NCI-H1417 (cell line): ENCODE data around the gene B4GALT2.

Source experiments
- DNase-seq, 3 experiments: peaks; one replicate each; lab custom pipeline; 2025; lab: John Stamatoyannopoulos, UW

B4GALT2 gene

DNA sequence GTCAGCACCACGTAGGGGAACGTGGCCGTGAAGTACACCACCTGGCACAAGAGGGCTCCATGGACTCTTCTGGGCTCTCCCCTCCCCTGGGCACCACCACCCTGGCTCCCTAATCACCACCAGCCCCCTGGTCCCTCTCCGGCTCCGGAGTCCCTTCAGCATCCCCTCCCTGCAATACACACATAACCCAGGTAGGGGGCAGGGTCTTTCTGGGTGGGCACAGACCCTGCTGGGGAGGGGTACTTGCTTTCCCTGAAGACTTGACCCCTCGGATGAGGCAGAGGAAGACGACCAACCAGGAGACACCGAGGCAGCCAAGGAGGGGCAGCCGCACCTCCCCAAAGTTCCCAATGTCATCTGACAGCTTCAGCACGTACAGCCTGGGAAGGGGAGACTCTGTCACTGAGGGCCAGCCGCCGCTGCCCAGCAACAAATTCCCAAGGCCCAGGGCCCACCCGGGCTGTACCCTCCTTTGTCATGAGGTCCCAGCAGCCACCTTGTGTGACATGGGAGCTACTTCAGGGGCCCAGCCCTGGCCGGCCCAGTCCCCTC, 23.7 kb downstream of the B4GALT2 start:
- DNase-seq = no peak

DNA sequence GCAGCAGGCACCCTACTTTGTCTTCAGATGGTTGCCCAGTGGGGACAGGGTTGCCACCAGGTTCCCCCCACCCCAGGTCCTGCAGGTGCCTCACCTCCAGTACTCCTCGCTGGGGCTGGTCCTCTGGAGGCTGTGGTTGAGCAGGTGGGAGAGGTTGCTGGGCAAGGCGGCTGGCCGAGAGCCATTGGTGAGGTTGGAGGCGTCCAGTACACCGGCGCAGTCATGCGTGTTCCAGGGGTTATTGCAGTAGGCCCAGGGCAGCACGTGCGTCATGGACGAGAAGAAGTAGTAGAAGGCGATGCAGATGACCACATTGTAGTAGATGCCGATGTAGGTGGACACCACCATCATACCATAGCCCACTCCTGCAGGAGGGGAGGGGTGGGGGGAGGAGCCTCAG, 29.2 kb downstream of the B4GALT2 start:
- no peak for DNase-seq

DNA sequence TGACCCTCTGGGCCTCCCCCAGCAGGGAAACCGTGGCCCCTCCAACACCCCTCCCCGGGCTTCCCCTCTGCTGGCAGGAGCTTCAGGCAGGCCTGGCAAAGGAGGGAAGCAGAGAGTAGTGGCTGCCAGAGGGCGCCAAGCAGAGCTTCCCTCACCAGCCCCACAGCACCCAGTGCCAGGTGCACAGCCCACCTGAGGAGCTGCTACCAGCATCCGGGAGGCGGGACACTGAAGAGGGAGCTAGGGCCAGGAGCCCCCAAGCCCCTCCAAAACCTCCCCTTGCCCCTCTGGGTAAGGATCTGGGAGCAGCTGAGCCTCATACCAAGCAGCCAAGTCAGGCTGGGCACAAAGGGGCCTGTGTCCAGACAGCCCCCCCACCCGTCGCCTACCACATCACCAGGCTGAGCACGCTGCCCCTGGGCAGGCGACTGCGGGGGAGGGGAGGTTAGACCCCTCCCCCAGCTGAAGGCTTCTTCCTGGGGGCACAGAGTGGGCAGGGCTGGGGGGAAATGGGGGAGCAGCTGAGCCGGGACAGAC, 32.0 kb downstream of the B4GALT2 start:
- no peak for DNase-seq

DNA sequence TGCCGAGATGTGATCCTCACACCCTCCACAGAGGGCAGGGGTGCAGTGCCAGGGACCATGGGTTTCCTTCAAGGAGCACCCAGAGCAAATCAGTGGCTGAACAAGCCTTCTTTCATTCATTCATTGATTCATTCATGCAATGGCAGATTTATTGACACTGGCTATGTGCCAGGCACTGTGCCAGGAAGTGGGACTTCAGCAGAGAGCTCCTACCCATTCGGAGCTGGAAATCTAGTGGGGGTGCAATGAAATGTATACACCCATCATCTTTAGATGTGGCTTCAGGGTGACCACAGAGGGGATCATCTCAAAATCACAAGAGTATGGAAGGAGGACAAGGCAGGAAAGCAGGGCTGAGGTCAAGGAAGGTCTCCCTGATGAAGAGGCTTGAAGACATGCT, 33.4 kb downstream of the B4GALT2 start:
- no peak for DNase-seq

DNA sequence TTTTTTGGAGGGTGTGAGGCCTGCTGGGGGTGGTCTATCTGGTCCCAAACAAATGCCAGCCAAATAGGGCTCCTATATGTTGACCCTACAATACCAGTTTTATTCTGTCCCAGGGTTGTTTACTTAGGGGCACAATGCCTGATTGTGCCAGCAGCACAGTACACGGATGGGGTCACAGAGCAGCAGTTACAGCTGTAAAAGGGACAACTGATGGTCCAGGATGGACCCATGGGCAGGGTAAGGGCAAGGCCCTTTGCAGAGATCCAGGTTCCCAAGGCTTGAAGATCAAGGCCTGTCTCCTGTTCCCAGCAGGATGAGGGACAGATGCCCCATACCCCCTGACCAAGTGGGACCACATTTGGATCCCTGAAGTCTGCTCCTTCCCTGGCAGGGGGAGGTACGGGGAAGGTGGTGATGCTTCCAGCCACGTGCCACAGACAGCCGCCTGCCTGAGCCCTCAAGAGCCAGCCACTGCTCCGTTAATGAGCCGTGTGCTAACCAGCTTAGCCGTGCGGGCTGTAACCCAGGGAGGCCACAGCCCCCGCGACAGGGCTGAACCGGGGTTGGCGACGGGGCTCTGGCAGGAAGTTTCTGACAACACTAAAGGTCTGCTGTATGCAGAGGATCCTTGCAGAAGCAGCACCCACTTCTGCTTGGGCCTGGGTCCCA, 34.1 kb downstream of the B4GALT2 start:
- no peak for DNase-seq

DNA sequence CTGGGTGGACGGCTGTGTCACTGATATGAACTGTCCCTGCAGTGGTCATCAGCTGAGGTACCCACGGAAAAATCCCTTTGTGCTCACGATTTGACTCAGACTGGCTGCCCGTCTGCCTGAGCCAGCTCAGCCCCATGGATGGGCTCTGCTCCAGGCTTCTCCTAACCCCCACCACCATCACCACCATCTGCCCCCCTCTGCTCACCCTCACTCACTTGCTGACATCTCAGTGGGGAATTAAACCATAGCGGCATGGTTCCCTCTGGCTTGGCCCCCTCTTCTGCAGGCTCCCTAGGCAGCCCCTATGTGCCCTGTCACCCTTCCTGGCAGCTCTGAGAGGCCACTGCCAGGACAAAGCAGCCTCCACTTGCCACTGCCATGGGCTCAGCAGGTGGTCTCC, 34.9 kb downstream of the B4GALT2 start:
- no peak for DNase-seq

DNA sequence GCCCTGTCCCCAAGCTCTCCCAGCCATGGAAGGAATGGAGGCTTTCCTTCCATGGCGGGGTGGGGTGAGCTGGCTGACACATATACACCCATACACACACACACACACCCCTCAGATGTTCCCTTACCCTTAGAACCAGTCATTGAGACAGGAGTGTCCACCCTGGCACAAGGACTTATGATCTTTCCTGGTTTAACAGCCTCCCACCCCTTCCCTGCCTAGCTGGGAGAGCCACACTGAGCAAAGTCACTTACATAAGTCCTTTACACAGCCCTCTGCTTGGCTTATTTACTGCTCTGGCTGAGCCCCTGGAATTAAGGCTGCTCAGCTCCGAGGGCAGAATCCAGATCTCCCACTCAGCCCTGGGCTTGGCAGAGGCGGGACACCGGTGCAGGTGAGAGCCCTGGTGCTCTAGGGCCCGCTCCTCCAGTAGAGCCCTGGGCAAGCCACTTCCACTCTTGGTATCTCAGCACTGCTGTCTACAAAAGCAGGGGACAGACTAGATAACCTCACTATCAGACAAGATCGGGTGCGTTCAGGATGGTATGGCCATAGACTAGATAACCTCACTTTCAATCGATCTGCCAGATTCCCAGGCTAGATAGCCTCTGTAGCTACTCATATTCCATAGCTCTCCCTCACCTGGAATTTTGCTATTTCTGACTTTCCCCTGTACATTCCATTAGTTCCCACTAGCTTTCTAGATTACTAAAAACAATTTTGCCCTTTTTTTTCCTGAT, 35.5 kb downstream of the B4GALT2 start:
- no peak for DNase-seq

DNA sequence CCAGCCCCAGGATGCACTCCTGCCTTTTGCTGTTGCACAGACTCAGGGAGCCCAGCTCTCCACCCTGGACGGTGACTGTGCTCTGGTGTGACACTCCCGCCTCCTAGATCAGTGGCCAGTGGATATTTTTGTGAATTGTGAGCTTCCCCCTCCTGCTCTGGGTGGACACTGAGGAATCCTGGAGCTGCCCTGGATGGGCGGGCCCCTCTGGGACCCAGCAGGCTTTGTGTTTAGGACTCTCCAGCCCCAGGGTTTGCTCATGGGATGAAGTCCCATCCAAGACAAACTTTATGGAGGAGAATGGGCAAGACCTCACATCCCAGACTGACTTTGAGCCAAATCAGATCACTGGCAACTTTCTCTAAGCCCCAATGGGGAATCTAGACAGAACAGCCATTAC, 36.2 kb downstream of the B4GALT2 start:
- no peak for DNase-seq

DNA sequence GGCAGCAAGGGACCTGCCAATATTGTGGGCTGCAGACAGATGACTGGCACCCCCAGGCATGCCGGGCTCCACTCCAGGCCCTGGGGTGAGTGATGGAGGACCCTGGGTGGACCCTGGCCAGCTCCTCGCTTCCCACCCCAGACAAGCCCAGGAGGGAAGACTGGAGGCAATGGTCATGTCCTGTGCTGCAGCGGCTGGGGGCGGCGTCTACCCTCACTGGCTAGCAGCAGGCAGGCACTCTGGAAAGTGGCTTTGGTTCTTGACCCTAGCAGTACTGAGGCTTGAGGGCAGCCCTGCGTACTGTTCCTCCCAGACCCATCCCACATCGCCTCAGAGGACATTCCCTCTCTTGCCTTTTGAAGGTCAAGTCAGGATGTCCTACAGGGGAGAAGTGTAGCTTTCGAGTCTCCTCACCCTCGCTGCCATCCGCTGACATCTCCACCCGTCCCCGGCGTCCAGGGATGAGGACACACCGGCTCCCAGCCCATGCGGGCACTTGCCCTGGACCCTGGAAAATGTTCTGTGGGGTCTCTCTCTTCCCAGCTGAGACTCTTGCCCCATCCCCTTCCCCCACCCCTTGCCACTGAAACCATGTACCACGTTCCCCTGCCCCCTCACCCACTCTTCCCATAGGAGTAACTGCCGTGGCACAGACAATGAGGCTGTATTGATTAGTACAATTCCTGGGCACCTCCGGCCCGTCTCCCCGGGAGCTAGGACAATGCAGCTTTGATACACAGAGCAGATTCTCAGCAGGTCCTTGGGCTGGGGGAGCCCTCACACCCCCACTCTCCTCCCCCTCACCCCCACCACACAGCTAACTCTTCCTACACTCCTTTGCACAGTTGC, 37.3 kb downstream of the B4GALT2 start:
- no peak for DNase-seq

DNA sequence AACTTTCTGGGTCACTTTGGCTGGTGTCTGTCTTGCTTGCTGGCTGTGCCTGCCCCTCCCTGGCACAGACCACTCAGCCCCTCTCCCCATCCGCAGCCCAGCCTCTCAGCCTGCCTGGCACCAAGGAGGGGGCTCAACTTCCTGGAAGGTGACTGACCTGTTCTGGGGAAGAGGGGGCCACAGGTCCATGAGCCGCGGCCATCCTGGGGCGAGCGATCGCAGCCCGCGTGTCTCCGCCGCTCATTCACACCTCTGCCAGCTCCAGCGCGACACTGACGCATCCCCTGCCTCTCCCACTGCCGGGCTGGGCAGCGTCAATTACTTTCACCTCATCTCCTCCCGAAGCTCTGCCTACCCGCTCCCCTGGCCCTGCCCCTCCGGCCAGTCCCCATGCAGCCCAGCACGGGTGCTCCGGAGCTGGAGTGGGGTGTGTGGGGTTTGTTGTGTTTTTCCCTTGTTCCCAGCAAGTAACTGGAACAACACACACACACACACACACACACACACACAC, 37.9 kb downstream of the B4GALT2 start:
- DNase-seq = no peak

DNA sequence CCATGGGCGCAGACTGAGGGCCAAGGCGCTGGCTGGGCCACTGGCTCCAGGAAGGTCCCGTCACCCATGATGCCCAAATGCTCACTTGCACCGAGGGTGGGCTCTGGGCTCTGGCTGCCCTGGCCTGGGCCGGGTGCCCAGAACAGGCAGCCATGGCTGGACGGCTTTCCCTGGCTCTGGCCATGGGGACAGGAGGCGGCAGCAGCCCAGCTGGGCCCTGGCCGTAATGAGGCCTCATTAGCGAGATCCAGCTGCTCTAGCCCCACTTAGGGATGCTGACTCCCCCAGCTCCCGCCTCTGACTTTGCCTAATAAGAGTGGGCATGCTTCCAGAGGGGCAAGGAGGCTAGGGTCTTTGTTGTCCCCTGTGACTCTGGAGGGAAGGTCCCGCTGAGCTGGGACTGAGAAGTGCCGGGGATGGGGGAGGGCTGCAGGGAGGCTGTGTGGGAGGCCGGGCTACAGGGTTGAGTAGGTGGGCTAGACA, 40.5 kb downstream of the B4GALT2 start:
- no peak for DNase-seq

DNA sequence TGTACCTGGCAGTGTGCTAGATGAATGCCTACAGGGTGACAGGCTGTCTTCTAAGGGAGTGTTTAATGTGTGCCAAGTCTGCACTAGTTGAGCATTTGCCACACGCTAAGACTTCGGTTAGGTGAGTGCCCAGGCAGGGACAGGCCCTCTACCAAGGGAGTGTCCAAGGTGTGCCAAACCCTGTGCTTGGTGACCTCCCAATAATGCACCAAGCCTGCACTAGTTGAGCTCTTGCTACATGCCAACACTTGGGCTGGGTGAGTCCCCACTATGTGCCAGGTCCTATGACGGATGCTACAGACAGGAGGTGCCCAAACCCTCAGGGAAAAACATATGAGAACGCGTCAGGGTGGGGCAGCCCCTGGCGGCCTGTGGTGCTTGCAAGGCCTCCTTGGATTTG, 41.5 kb downstream of the B4GALT2 start:
- DNase-seq = no peak

DNA sequence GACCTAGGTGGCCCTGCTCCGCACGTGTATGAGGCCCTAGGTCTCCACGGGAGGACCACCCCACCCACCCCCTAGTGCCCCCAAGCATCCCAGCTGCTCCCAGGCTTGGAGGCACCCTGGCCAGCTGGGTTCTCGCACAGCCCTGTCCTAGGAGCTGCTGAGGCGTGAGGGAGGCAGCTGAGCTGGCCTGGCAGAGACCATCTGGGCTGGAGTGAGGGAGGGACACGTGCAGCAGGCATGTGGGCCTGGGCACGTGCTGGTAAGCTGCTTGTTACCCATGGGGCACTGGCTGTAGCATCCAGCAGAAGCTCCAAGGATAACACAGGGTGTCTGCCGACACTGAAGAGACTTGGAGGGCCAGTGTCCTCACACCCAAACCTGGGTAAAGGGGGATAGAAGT, 42.1 kb downstream of the B4GALT2 start:
- no peak for DNase-seq

DNA sequence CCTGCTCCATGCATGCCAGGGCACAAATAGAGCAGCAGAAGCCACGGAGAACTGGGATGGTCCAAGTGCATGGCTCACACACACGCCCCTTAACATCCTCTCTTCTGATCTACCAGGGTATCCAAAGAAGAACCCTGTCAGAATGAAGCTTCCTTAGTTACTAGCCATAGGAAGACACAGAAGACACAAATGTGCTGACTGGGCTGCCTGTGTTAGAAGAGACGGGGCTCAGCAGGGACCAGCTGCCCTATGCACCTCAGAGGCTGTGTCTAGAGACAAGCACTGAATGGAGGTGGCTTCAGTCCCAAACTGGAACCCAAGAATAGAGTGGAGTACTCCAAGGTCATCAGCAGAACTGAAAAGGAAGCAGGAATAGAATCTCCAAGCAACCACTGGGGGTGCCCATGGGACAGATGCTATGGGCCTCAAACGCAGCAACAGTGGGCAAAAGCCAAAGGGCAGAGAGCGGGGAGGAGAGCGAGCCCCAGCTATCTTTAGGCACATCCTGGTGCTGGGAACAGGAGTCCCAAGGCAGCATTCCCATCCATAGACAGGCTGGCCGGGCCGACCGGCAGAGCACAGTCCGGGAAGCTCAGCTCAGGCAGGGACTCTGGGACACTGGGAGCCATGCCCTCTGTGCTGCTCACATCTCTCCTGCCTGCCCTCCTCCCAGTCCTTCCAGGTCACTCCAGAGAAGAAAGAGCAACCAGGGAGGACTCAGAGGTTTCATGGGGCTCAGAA, 42.7 kb downstream of the B4GALT2 start:
- no peak for DNase-seq

DNA sequence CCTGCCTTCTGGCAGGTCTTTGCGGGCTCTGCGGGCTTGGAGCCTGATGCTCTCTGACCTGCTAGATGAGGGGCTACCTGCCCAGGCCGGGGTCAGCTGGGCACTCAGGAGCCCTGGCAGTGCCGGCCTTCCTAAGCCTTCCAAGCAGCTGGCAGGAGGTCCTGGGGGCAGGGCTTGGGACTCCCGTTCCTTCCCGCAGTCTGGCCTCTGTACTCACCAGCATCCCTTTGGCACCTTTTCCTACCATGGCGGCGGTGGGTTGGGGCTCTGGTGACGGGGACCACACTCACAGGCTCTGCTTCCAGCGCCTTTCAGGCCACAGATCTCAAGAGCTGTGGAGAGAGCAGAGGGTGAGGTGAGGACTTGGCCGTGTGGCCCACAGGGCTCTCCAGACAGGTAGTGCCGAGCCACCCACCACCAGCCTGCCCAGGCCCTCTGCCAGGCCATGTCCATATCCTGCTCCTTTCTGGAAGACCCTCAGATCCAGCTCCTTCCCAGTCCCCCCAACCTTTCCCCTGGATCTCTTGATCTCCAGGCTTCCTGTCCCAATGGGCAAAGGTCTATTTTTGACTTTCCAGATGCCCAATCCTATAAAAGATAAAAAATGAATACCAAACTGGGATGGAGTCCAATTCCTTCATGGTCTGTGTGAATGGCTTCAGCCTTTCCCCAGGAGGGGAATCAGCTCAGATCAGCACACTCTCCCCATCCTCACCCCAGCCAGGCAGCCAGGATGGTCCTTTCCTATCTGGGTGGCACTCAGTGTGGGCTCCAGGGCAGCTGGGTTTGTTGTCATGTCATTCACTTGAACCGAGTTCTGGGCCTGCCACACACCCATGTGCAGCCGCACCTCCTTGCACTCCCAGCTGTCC, 45.3 kb downstream of the B4GALT2 start:
- DNase-seq = no peak

DNA sequence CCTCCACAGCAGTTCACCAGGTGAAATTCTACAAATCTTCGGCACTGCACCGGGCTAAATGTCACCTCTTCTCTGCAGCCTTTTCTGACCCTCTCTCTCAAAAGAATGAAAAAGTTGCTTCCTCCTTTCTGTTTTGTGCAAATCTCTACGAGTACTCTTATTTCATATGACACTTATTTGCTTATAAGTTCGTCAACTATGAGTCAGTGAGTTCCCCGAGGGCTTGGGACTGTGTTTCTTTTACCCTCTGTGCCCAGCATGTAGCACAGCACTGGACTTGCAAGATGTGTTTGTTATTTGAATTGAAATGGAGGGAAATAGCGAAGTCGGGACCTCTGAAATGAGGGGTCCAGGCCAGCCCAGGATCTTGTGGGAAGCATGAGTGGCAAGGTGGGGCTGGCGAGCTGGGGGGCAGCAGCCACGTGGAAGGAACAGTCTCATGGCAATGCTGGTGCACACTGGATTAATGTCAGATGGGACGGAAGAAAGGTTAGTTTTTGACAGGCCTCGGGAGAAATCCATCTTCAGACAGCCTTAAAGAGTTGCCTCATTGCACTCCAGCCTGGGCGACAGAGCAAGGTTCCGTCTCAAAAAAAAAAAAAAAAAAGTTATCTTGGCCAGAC, 46.0 kb downstream of the B4GALT2 start:
- DNase-seq = no peak

DNA sequence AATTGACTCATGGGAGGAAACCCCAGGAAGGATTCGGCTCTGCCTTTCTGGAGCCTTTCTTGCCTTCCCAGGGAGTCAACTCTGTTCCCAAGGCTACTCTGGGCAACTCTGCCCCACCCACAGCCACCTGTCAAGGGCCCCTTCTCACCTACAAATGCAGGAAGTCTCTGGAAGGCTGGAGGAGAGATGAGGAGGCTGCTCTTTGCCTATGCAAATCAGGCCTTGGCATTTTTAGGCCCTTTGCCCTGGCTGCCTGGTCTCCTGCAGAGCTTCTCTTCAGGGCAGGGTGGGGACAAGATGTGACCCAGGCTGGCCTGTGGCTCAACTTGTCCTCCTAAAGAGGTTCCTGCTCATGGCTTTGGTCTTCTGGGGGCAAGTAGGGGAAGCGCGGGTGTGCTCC, 46.8 kb downstream of the B4GALT2 start:
- peak in 2 of 3 experiments; percentile 6 to 26 for DNase-seq

DNA sequence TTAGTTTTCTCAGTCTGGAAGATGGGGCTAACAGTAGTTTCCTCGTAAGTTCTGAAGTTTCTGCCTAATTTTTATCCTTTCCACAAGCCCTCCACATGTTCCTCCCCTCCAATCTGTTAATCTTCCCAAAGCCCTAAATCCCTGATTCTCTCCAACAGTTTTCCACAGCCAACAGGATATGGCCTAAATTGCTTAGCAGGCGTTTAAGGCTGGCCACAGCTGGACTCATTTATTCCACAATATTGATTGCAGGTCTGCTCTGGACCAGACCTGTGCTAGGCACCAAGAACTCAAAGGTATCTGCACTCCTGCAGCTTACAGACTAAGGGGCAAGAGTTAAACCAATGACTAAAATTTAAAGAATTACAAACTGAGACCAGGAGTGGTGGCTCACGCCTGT, 48.3 kb downstream of the B4GALT2 start:
- no peak for DNase-seq

DNA sequence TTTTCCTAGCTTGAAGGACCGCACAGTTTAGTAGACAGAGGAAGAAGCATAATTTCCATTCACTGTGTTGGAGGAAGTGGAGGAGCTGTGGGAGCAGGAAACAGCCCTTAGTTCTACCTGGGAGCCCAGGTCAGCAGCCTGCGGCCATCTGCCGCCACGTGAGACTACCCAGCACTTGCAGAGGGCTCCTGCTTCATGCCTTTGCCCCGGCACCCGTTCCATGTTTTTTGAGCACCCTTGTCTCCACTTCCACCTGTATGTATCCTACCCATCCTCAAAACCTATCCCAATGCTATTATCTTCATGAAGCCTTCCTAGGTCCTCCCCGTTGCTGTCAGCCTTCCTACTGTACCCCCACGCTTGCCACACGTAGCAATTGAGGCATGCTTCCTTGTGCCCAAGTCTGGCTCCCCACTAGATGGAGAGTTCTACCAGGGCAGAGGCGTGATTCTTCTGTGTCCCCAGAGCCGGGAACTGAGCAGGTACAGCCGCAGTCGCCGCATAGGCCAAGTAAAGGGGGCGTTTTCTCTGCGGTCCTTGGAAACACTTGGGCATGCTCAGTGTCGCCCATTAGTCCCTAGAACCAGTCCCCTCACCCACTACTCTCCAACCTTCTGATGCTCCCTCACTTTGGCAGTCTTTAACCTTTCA, 50.4 kb downstream of the B4GALT2 start:
- DNase-seq = peak in 2 of 3 experiments; percentile 63 to 88
